ENCODE data around the gene AMZ1. TPM values are rescaled to one million over a fixed set of nuclear protein-coding genes. Genes with fewer than 3 reads are reported as not detected.

The AMZ1 gene
- total RNA-seq, 2 donors from 2014 or later = 0.66 to 1.6 TPM

GRCh38 chr7:2757904-2758672 lies 70.1 kb downstream of the AMZ1 start:
- H3K36me3 ChIP-seq (ENCODE audit: control insufficient read depth, insufficient read depth, low read length) = peaks cover 18% of the 10 kb centered on the region
- no peak for TF ChIP-seq CTCF (conservative IDR thresholded peaks at IDR 0.05)
- H3K9ac ChIP-seq (ENCODE audit: extremely low read depth, low read length, poor library complexity, severe bottlenecking) = no peak overlapping the region
- Mint-ChIP-seq H3K9me3 (no peaks in the 10 kb centered on the region), H3K27me3 (ENCODE audit: insufficient read depth) (no peaks in the 10 kb centered on the region), H3K4me1 (peaks cover 14% of the 10 kb centered on the region), H3K27ac (peak overlapping the region; percentile 79), H3K36me3 (ENCODE audit: low read depth) (peaks cover 50% of the 10 kb centered on the region), H3K4me3 (no peak overlapping the region)
- no peak overlapping the region for H3K4me3 ChIP-seq (ENCODE audit: low read length)
- H3K27ac ChIP-seq (ENCODE audit: low read depth, low read length) = peak overlapping the region; percentile 78
- WGBS, 2 experiments (ENCODE audit: insufficient coverage in 1 of 2, insufficient read length in 1 of 2) = 83 to 86% methylated on average over 7 to 12 of the region's 12 CpGs
- no peaks in the 10 kb centered on the region for H3K9me3 ChIP-seq (ENCODE audit: control insufficient read depth, low read length)
- H3K27me3 ChIP-seq (ENCODE audit: control insufficient read depth, insufficient read depth, low read length, poor library complexity, severe bottlenecking) = no peaks in the 10 kb centered on the region
- no peaks in the 10 kb centered on the region for H3K4me1 ChIP-seq (ENCODE audit: control insufficient read depth, insufficient read depth, low read length)
- DNase-seq = no peak

GRCh38 chr7:2758673-2759616 lies 70.9 kb downstream of the AMZ1 start:
- Mint-ChIP-seq H3K36me3 (ENCODE audit: low read depth) (peaks cover 45% of the 10 kb centered on the region), H3K9me3 (no peaks in the 10 kb centered on the region), H3K27me3 (ENCODE audit: insufficient read depth) (no peaks in the 10 kb centered on the region), H3K4me1 (peaks cover 14% of the 10 kb centered on the region), H3K27ac (peak overlapping the region; percentile 79), H3K4me3 (no peak overlapping the region)
- Histone ChIP-seq H3K27me3 (ENCODE audit: control insufficient read depth, insufficient read depth, low read length, poor library complexity, severe bottlenecking) (no peaks in the 10 kb centered on the region), H3K4me1 (ENCODE audit: control insufficient read depth, insufficient read depth, low read length) (no peaks in the 10 kb centered on the region), H3K9me3 (ENCODE audit: control insufficient read depth, low read length) (no peaks in the 10 kb centered on the region), H3K9ac (ENCODE audit: extremely low read depth, low read length, poor library complexity, severe bottlenecking) (no peak overlapping the region), H3K36me3 (ENCODE audit: control insufficient read depth, insufficient read depth, low read length) (peaks cover 18% of the 10 kb centered on the region), H3K4me3 (ENCODE audit: low read length) (no peak overlapping the region), H3K27ac (ENCODE audit: low read depth, low read length) (peak overlapping the region; percentile 61)
- TF ChIP-seq CTCF (conservative IDR thresholded peaks at IDR 0.05) = no peak
- 91 to 94% methylated on average over 10 to 18 of the region's 18 CpGs for WGBS, 2 experiments (ENCODE audit: insufficient coverage in 1 of 2, insufficient read length in 1 of 2)
- DNase-seq = no peak

- peaks cover 44% of the 10 kb centered on the region for H3K36me3 Mint-ChIP-seq (ENCODE audit: low read depth)
- peak overlapping the region; percentile 61 for H3K27ac ChIP-seq (ENCODE audit: low read depth, low read length)
Observed at GRCh38 chr7:2759736-2760097, 71.7 kb downstream of the AMZ1 start.

More at GRCh38 chr7:2759736-2760097, 71.7 kb downstream of the AMZ1 start:
- H3K36me3 ChIP-seq (ENCODE audit: control insufficient read depth, insufficient read depth, low read length) = peaks cover 18% of the 10 kb centered on the region
- H3K4me1 ChIP-seq (ENCODE audit: control insufficient read depth, insufficient read depth, low read length) = no peaks in the 10 kb centered on the region
- no peaks in the 10 kb centered on the region for H3K27me3 Mint-ChIP-seq (ENCODE audit: insufficient read depth)
- no peaks in the 10 kb centered on the region for H3K9me3 Mint-ChIP-seq
- H3K27ac Mint-ChIP-seq = no peak overlapping the region
- TF ChIP-seq CTCF (conservative IDR thresholded peaks at IDR 0.05) = no peak
- H3K9me3 ChIP-seq (ENCODE audit: control insufficient read depth, low read length) = no peaks in the 10 kb centered on the region
- no peaks in the 10 kb centered on the region for H3K27me3 ChIP-seq (ENCODE audit: control insufficient read depth, insufficient read depth, low read length, poor library complexity, severe bottlenecking)
- no peak overlapping the region for H3K4me3 ChIP-seq (ENCODE audit: low read length)
- peaks cover 14% of the 10 kb centered on the region for H3K4me1 Mint-ChIP-seq
- no peak overlapping the region for H3K9ac ChIP-seq (ENCODE audit: extremely low read depth, low read length, poor library complexity, severe bottlenecking)
- no peak for DNase-seq
- WGBS, 2 experiments (ENCODE audit: insufficient coverage in 1 of 2, insufficient read length in 1 of 2) = 88 to 94% methylated on average over 7 to 8 of the region's 8 CpGs
- H3K4me3 Mint-ChIP-seq = no peak overlapping the region

All from endodermal cell (in vitro differentiated cells).